Osteoblast (primary cell): Measurements from ENCODE around the gene UBE2E2. TPM values are rescaled to one million over a fixed set of nuclear protein-coding genes. Genes with fewer than 3 reads are reported as not detected.

Experiments
- DNase-seq: peaks from one replicate; pipeline ENCODE4 v3.0.0; 2011; ENCODE audit warnings: low spot score, mixed read lengths; ENCODE audit not compliant: insufficient read length; ENCODE audit errors: missing footprints
- H2AFZ ChIP-seq: 2 replicates; pipeline ENCODE4 v1.6.0; 2011; ENCODE audit warnings: mild to moderate bottlenecking, low read length
- H3K27ac ChIP-seq: 2 replicates; pipeline ENCODE4 v1.5.1; 2011; ENCODE audit warnings: mild to moderate bottlenecking, low read depth, low read length, moderate library complexity
- H3K27me3 ChIP-seq: 2 replicates; pipeline ENCODE4 v1.6.0; 2012; ENCODE audit warnings: mild to moderate bottlenecking, control low read depth, inconsistent platforms, low read length, moderate library complexity; ENCODE audit not compliant: insufficient read depth
- H3K36me3 ChIP-seq: 2 replicates; pipeline ENCODE4 v1.5.1; 2011; ENCODE audit warnings: mild to moderate bottlenecking, low read length, control low read depth, moderate library complexity; ENCODE audit not compliant: insufficient read depth
- H3K4me1 ChIP-seq: 2 replicates; pipeline ENCODE4 v1.5.1; 2011; ENCODE audit warnings: mild to moderate bottlenecking, low read length, control low read depth, moderate library complexity; ENCODE audit not compliant: insufficient read depth
- H3K4me2 ChIP-seq: 2 replicates; pipeline ENCODE4 v1.6.0; 2011; ENCODE audit warnings: mild to moderate bottlenecking, low read length; ENCODE audit not compliant: insufficient read depth
- H3K4me3 ChIP-seq: fragments of 200-600 bp; sonication (generic); 3 replicates; pipeline ENCODE4 v1.5.1; 2012; ENCODE audit warnings: mild to moderate bottlenecking, low read length, inconsistent platforms; ENCODE audit not compliant: insufficient read depth
- H3K79me2 ChIP-seq: 2 replicates; pipeline ENCODE4 v1.6.0; 2012; ENCODE audit warnings: mild to moderate bottlenecking, low read length, control low read depth, inconsistent platforms; ENCODE audit not compliant: insufficient read depth
- H3K9me3 ChIP-seq: 2 replicates; pipeline ENCODE4 v1.5.1; 2011; ENCODE audit warnings: low read depth, low read length, control low read depth
- H4K20me1 ChIP-seq: 2 replicates; pipeline ENCODE4 v1.6.0; 2012; ENCODE audit warnings: mild to moderate bottlenecking, low read length, control low read depth; ENCODE audit not compliant: insufficient read depth
- total RNA-seq: library from RNA; depleted of rRNA; stranded (reverse); fragments of >200 nt; gene quantifications from 2 replicates; pipeline ENCODE4 v1.2.3, GENCODE V29; 2012
- TF ChIP-seq, protein P1 (sequence below): IDR thresholded peaks from 2 replicates; pipeline ENCODE4 v1.5.1; 2011; ENCODE audit warnings: mild to moderate bottlenecking, low read depth, low read length, moderate library complexity; ENCODE audit errors: extremely low read depth

The UBE2E2 gene
- total RNA-seq, 1 donor: 49.6 TPM

DNA sequence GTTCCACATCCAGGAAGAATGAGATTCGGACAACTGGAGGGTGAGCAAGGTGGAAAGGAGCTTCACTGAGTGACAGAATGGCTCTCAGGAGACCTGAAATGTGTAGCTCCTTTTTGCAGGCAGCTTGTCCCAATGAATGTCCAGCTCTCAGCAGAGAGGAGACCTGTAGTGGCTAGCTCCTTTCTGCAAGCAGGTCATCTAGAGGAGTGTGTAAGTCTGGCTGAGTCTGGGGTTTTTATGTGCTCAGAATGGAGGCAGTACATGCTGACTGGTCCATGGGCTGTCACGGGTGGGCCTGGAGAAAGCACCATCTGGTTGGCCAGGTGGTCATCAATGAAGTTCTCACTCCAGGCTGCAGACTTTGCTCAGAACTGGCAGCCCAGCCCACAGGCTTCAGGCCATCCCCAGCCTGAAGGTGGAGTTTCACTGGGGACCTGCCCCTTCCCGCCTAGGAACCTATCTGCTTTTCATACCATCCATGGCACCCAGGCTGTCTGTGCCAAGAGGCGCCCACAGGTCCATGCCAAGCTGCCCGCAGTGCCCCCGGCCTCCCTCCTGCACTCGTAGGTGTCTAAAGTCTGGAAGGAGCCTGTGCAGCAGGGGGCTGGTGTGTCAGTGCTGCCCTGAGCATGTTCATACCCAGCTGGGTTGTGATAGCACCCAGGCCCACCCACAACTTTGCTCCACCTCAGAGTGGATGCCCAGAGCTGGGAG lies 276.6 kb downstream of the UBE2E2 start:
- Histone ChIP-seq H2AFZ (no peak overlapping the region), H4K20me1 (peaks cover 11% of the 10 kb centered on the region), H3K36me3 (no peaks in the 10 kb centered on the region), H3K27me3 (no peaks in the 10 kb centered on the region), H3K79me2 (no peaks in the 10 kb centered on the region), H3K4me3 (no peak overlapping the region), H3K4me1 (no peaks in the 10 kb centered on the region), H3K4me2 (no peak overlapping the region), H3K9me3 (no peaks in the 10 kb centered on the region), H3K27ac (no peak overlapping the region)
- no peak for DNase-seq
- TF ChIP-seq, protein P1, sequence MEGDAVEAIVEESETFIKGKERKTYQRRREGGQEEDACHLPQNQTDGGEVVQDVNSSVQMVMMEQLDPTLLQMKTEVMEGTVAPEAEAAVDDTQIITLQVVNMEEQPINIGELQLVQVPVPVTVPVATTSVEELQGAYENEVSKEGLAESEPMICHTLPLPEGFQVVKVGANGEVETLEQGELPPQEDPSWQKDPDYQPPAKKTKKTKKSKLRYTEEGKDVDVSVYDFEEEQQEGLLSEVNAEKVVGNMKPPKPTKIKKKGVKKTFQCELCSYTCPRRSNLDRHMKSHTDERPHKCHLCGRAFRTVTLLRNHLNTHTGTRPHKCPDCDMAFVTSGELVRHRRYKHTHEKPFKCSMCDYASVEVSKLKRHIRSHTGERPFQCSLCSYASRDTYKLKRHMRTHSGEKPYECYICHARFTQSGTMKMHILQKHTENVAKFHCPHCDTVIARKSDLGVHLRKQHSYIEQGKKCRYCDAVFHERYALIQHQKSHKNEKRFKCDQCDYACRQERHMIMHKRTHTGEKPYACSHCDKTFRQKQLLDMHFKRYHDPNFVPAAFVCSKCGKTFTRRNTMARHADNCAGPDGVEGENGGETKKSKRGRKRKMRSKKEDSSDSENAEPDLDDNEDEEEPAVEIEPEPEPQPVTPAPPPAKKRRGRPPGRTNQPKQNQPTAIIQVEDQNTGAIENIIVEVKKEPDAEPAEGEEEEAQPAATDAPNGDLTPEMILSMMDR: no peak

DNA sequence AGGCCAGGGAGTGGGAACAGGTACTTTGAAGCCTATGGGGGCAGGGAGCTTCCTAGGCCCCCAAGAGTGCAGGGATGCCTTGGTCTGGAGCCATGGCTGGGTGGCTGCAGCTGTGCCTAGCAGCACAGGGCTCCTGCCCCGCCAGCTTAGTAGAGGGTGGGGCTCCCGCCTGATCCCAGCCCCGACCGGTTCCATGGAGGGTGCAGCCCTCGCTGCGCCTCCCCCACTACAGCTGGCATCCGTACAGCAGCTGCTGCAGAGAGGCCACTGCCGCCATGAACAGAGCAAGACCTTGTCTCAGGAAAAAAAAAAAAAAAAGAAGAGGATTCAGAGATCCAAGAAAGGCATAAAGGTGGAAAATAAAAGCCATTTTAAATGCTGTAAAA lies 277.2 kb downstream of the UBE2E2 start:
- H3K4me3 ChIP-seq: no peak overlapping the region
- H3K4me1 ChIP-seq: no peaks in the 10 kb centered on the region
- no peak overlapping the region for H3K27ac ChIP-seq
- TF ChIP-seq, protein P1: no peak
- H4K20me1 ChIP-seq: peaks cover 8% of the 10 kb centered on the region
- no peaks in the 10 kb centered on the region for H3K27me3 ChIP-seq
- no peak overlapping the region for H2AFZ ChIP-seq
- H3K36me3 ChIP-seq: no peaks in the 10 kb centered on the region
- no peak overlapping the region for H3K4me2 ChIP-seq
- H3K9me3 ChIP-seq: no peaks in the 10 kb centered on the region
- H3K79me2 ChIP-seq: no peaks in the 10 kb centered on the region
- no peak for DNase-seq

DNA sequence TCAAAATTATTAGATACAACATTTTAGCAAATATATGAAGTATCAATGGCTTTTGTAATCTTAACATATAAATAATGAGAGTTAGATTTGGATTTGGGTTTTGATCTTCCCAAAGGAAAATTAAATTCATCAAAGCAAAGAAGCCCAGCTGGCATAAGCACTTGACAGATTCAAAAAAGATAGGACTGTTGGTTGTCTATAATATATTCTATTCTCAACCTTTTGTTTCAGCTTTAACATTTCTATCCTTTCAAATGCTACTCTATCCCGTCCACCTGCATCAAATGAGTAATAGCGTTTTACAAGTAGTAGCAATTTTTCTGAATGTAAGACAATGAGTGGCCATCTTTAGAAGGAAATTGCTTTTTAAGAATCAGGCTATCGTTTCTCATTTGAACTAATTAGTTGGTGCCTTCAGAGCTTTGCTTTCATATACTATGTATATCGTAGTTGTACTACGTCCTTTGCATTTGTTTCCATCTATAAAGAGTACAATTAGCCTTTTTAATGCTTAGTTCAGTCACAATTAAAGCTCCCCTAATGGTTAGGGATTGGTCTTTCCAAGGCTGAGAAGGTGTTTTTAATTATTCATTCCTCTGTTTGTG lies 278.0 kb downstream of the UBE2E2 start:
- Histone ChIP-seq H3K4me1 (no peaks in the 10 kb centered on the region), H3K9me3 (no peaks in the 10 kb centered on the region), H3K27ac (no peak overlapping the region), H3K36me3 (no peaks in the 10 kb centered on the region), H4K20me1 (peaks cover 7% of the 10 kb centered on the region), H3K79me2 (no peaks in the 10 kb centered on the region), H3K4me3 (no peak overlapping the region), H3K4me2 (no peak overlapping the region), H3K27me3 (no peaks in the 10 kb centered on the region), H2AFZ (no peak overlapping the region)
- no peak for DNase-seq
- TF ChIP-seq, protein P1: no peak

DNA sequence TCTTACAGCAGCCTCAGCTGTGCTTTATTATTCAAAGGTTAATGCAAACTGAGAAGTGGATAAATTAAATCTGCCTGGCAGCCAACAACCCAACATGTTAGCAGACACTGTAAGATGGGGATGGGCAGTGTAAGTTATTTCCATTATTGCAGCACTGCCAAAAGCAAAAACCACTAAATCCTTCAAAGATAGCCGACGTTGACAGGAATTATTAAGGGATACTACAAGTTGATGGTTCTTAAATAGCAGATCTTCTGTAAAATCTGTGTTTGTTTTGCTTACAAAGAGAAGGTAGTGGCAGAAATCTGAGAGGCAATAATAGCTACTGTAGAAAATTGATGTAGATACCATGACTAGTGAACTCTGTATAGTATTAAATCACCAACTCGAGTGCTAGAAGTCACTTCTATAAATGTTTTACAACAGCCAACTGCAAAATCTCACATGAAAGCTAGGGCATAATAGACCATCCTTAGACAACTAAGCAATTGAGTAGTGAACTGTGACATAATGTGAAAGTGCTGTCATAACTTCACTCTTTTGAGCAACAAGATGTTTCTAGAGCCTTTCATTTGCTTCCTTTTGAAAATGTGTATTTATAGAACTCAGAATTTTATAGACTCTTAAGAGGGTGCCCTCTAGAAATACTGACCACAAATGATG lies 278.6 kb downstream of the UBE2E2 start:
- Histone ChIP-seq H3K4me1 (no peaks in the 10 kb centered on the region), H3K27ac (no peak overlapping the region), H3K4me2 (no peak overlapping the region), H2AFZ (no peak overlapping the region), H3K9me3 (peaks cover 2% of the 10 kb centered on the region), H3K4me3 (no peak overlapping the region), H4K20me1 (peaks cover 7% of the 10 kb centered on the region), H3K79me2 (peaks cover 2% of the 10 kb centered on the region), H3K27me3 (no peaks in the 10 kb centered on the region), H3K36me3 (no peaks in the 10 kb centered on the region)
- TF ChIP-seq, protein P1: no peak
- no peak for DNase-seq
